PC-3 (cell line): ENCODE measurements around the gene TTF1. TPM values are rescaled to one million over a fixed set of nuclear protein-coding genes. Genes with fewer than 3 reads are reported as not detected.
"Not testable (repeated sequence)": the region's sequence is repeated elsewhere in the genome, so short reads cannot be mapped to it uniquely, and the experiment has no call there.

ENCODE experiments used
- ATAC-seq: fragments of 200-7000 bp; cut with Tn5 transposase; 2 replicates; pipeline ENCODE4 v1.9.1; 2020; ENCODE audit warnings: mild to moderate bottlenecking, moderate library complexity
- BruUV-seq: library from RNA; stranded (reverse); fragments of 400-500 nt; replicated peaks from 2 replicates; lab custom pipeline; 2021; lab: Mats Ljungman, UMichigan
- CTCF ChIA-PET: fragments of 300-600 bp; sonication (Branson Sonifier 250); formaldehyde crosslinking; loops from one replicate; lab custom pipeline; 2022; ENCODE audit warnings: antibody characterized with exemption; lab: Charles Lee
- POLR2A ChIA-PET: fragments of 300-600 bp; sonication (Branson Sonifier 250); formaldehyde crosslinking; loops from one replicate; lab custom pipeline; 2022; ENCODE audit warnings: antibody characterized with exemption; ENCODE audit not compliant: unreplicated experiment; lab: Charles Lee
- DNase-seq: peaks from one replicate; pipeline ENCODE4 v3.0.0-alpha.2; 2015
- H2AFZ ChIP-seq: fragments of 300-600 bp; sonication (generic); 2 replicates; pipeline ENCODE4 v1.6.0; 2016; ENCODE audit warnings: antibody characterized with exemption, low read length
- H3F3A ChIP-seq: fragments of 300-600 bp; sonication (generic); one replicate; pipeline ENCODE4 v1.6.0; 2017; ENCODE audit warnings: antibody characterized with exemption, low read length, control low read depth, mild to moderate bottlenecking; ENCODE audit not compliant: unreplicated experiment
- H3K27ac ChIP-seq: fragments of 300-600 bp; sonication (generic); 2 replicates; pipeline ENCODE4 v1.5.1; 2016; ENCODE audit warnings: mild to moderate bottlenecking, low read length
- H3K27me3 ChIP-seq: fragments of 300-600 bp; sonication (generic); 2 replicates; pipeline ENCODE4 v1.6.1; 2016; ENCODE audit warnings: low read length, mixed read lengths
- H3K36me3 ChIP-seq: fragments of 300-600 bp; sonication (generic); 2 replicates; pipeline ENCODE4 v1.6.1; 2016; ENCODE audit warnings: low read depth, mixed run types, low read length, mixed read lengths
- H3K4me1 ChIP-seq: fragments of 300-600 bp; sonication (generic); 2 replicates; pipeline ENCODE4 v1.5.1; 2016; ENCODE audit warnings: low read length; ENCODE audit not compliant: insufficient read depth
- H3K4me2 ChIP-seq: fragments of 300-600 bp; sonication (generic); 2 replicates; pipeline ENCODE4 v1.6.0; 2016; ENCODE audit warnings: low read length
- H3K4me3 ChIP-seq: fragments of 300-600 bp; sonication (generic); 2 replicates; pipeline ENCODE4 v1.5.1; 2016; ENCODE audit warnings: mild to moderate bottlenecking, low read length, mixed read lengths
- H3K79me2 ChIP-seq: fragments of 300-600 bp; sonication (generic); 2 replicates; pipeline ENCODE4 v1.6.1; 2017; ENCODE audit warnings: low read length, mixed read lengths
- H3K9ac ChIP-seq: fragments of 300-600 bp; sonication (generic); 2 replicates; pipeline ENCODE4 v1.6.0; 2016; ENCODE audit warnings: mild to moderate bottlenecking, low read length
- H3K9me2 ChIP-seq: fragments of 300-600 bp; sonication (generic); replicated peaks from 2 replicates; pipeline ENCODE4 v1.6.1; 2016; ENCODE audit warnings: mixed run types, low read length, mixed read lengths
- H3K9me3 ChIP-seq: fragments of 300-600 bp; sonication (generic); 2 replicates; pipeline ENCODE4 v1.6.1; 2016; ENCODE audit warnings: low read length, mixed read lengths
- H4K20me1 ChIP-seq: fragments of 300-600 bp; sonication (generic); 2 replicates; pipeline ENCODE4 v1.6.1; 2016; ENCODE audit warnings: low read length, mixed read lengths
- EZH2 ChIP-seq: fragments of 300-600 bp; sonication (generic); IDR thresholded peaks from one replicate; pipeline ENCODE4 v1.6.1; 2017; ENCODE audit warnings: antibody characterized with exemption, mild to moderate bottlenecking, low read length; ENCODE audit not compliant: unreplicated experiment
- EZH2phosphoT487 ChIP-seq: fragments of 300-600 bp; sonication (generic); IDR thresholded peaks from 2 replicates; pipeline ENCODE4 v1.6.1; 2018; ENCODE audit warnings: mild to moderate bottlenecking, antibody characterized with exemption, low read length, borderline replicate concordance
- intact Hi-C: fragments of 100-400 bp; cut with micrococcal nuclease; formaldehyde crosslinking; loops from 2 replicates; pipeline ENCODE4 v1.9.0; 2023
- total RNA-seq: library from RNA; depleted of rRNA; stranded (reverse); fragments of >200 nt; gene quantifications from 2 replicates; pipeline ENCODE4 v1.2.3, GENCODE V29; 2014
- TF ChIP-seq, protein P1 (sequence below): fragments of 300-600 bp; sonication (generic); conservative IDR thresholded peaks from 2 replicates; pipeline ENCODE4 v1.5.1; 2017; ENCODE audit warnings: antibody characterized with exemption, low read depth, mild to moderate bottlenecking, low read length

Gene TTF1
- total RNA-seq, 1 experiment from 2014 or later: 9.6 TPM

DNA sequence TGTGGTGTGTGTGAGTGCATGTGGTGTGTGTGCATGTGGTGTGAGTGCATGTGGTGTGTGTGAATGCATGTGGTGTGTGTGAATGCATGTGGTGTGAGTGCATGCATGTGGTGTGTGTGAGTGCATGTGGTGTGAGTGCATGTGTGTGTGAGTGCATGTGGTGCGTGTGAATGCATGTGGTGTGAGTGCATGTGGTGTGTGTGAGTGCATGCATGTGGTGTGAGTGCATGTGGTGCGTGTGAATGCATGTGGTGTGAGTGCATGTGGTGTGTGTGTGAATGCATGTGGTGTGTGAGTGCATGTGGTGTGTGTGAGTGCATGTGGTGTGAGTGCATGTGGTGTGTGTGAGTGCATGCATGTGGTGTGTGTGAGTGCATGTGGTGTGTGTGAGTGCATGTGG is 28.9 kb downstream of the TTF1 start:
- H4K20me1 ChIP-seq, H2AFZ ChIP-seq, DNase-seq, BruUV-seq, ATAC-seq, H3K4me3 ChIP-seq, POLR2A ChIA-PET, H3K27me3 ChIP-seq, H3K4me1 ChIP-seq, H3K4me2 ChIP-seq, CTCF ChIA-PET, H3K9me2 ChIP-seq, H3F3A ChIP-seq, H3K79me2 ChIP-seq, intact Hi-C loops, H3K9me3 ChIP-seq, H3K9ac ChIP-seq, H3K27ac ChIP-seq: not testable (repeated sequence)
- peaks cover 20% of the 10 kb centered on the region for H3K36me3 ChIP-seq

DNA sequence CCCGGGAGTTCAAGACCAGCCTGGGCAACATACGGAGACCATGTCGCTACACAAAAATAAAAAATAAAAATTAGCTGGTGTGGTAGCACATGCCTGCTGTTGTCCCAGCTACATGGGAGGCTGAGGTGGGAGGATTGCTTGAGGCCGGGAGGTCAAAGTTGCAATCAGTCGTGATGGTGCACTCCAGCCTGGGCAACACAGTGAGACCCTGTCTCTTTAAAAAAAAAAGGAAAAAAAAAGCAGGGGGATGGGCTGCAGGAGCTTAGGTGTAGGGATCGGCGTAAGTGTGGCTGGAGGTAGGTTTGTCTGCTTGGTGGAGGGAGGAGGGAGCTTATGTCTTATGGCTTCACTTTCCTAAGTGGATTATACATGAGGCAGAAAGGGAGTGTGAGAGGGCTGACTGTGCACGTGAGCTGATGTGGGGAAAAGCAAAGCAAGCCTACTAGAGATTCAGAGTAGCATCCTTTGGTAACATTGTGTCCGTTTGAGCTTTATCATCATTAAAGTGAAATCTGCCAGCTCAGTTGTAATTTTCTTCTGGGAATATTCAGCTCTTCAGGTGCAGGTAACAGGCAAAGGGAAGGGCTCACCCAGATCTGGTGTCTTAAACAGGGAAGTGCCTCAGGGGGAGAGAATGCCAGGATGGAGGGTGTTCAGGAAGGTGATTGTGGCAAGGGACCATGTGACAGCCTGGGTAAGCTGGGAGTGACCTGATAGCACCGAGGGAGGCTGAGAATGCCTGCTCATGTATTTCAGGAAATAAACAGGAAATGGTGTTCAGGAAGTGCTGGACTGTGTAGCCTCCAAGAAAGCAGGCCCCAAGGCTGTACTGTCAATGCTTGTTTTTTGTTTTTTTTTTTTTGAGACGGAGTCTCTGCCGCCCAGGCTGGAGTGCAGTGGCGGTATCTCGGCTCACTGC is 34.2 kb downstream of the TTF1 start:
- TF ChIP-seq, protein P1, sequence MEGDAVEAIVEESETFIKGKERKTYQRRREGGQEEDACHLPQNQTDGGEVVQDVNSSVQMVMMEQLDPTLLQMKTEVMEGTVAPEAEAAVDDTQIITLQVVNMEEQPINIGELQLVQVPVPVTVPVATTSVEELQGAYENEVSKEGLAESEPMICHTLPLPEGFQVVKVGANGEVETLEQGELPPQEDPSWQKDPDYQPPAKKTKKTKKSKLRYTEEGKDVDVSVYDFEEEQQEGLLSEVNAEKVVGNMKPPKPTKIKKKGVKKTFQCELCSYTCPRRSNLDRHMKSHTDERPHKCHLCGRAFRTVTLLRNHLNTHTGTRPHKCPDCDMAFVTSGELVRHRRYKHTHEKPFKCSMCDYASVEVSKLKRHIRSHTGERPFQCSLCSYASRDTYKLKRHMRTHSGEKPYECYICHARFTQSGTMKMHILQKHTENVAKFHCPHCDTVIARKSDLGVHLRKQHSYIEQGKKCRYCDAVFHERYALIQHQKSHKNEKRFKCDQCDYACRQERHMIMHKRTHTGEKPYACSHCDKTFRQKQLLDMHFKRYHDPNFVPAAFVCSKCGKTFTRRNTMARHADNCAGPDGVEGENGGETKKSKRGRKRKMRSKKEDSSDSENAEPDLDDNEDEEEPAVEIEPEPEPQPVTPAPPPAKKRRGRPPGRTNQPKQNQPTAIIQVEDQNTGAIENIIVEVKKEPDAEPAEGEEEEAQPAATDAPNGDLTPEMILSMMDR: no peak
- TF ChIP-seq EZH2 (no peak), EZH2phosphoT487 (no peak)
- peaks cover 4% of the 10 kb centered on the region; the same call in 1 of the 2 replicates for H3K4me1 ChIP-seq
- CTCF ChIA-PET: no interaction called here
- ATAC-seq (peak; percentile 50), DNase-seq (peak; percentile 29)
- H3K27ac ChIP-seq: no peak overlapping the region
- no peak overlapping the region for H3K4me2 ChIP-seq
- no peaks in the 10 kb centered on the region for H3K9me3 ChIP-seq
- no peaks in the 10 kb centered on the region for H3F3A ChIP-seq
- intact Hi-C loops: no loop called here
- H3K27me3 ChIP-seq: no peaks in the 10 kb centered on the region
- BruUV-seq: no TSS peak
- no peak overlapping the region for H2AFZ ChIP-seq
- H3K9ac ChIP-seq: no peak overlapping the region
- H3K79me2 ChIP-seq: no peaks in the 10 kb centered on the region
- POLR2A ChIA-PET: no interaction called here
- no peaks in the 10 kb centered on the region for H3K9me2 ChIP-seq
- peaks cover 11% of the 10 kb centered on the region for H3K36me3 ChIP-seq
- no peak overlapping the region for H3K4me3 ChIP-seq
- no peaks in the 10 kb centered on the region for H4K20me1 ChIP-seq

DNA sequence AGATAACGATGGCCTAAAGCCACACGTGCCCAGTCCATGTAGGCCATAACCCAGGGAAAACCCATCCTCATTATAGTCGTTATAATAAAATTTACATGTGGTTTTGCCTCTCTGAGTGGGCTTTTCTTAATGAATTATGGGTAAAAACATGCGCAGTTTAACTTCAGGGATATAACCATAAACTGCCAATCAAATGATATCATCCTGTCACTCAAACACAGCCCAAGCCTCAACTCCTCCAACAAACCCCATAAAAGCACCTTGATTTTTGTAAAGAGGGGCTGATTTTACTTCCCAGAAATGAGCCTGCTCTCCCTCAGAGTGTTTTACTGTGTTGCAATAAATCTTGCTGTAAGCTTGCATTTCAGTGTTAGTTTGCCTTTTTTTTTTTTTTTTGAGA is 36.0 kb downstream of the TTF1 start:
- no peak for ATAC-seq
- no peak overlapping the region for H3K4me2 ChIP-seq
- BruUV-seq: no TSS peak
- H3K9ac ChIP-seq: no peak overlapping the region
- no peak for DNase-seq
- no peaks in the 10 kb centered on the region for H3K9me3 ChIP-seq
- H3K27me3 ChIP-seq: no peaks in the 10 kb centered on the region
- POLR2A ChIA-PET: no interaction called here
- H3K79me2 ChIP-seq: no peaks in the 10 kb centered on the region
- CTCF ChIA-PET: no interaction called here
- no peak overlapping the region for H2AFZ ChIP-seq
- TF ChIP-seq EZH2phosphoT487: no peak
- TF ChIP-seq, protein P1: no peak
- no peak for TF ChIP-seq EZH2
- no peaks in the 10 kb centered on the region for H3K9me2 ChIP-seq
- H3K4me3 ChIP-seq: no peak overlapping the region
- H3K4me1 ChIP-seq: peaks cover 4% of the 10 kb centered on the region; the same call in 1 of the 2 replicates
- no peaks in the 10 kb centered on the region for H3F3A ChIP-seq
- H3K36me3 ChIP-seq: no peaks in the 10 kb centered on the region
- intact Hi-C loops: no loop called here
- no peaks in the 10 kb centered on the region for H4K20me1 ChIP-seq
- H3K27ac ChIP-seq: no peak overlapping the region
